ENCODE measurements around the gene ARL15.
A peak's percentile ranks its signal among the peaks of the same experiment; 100 is the strongest.

Gene ARL15

DNA sequence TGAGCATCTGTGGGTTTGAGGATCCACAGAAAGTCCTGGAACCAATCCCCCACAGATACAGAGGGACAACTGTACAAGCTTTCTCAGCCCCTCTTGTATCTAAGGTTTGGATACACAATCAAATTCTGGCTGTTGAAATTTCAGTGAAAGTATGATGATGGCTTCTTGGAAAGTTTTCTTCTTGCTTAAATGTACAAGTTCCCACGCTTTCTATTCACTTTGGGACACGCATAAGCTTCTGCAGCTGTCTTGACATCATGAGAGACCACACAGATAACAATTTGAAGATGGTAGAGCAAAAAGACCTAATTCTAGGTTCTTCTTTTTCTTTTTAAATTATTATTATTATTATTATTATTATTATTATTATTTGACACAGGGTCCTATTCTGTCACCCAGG is 31.6 kb upstream of the ARL15 start:
- no peak for DNase-seq (ENCODE audit: low read depth)
- TF ChIP-seq, protein P1, sequence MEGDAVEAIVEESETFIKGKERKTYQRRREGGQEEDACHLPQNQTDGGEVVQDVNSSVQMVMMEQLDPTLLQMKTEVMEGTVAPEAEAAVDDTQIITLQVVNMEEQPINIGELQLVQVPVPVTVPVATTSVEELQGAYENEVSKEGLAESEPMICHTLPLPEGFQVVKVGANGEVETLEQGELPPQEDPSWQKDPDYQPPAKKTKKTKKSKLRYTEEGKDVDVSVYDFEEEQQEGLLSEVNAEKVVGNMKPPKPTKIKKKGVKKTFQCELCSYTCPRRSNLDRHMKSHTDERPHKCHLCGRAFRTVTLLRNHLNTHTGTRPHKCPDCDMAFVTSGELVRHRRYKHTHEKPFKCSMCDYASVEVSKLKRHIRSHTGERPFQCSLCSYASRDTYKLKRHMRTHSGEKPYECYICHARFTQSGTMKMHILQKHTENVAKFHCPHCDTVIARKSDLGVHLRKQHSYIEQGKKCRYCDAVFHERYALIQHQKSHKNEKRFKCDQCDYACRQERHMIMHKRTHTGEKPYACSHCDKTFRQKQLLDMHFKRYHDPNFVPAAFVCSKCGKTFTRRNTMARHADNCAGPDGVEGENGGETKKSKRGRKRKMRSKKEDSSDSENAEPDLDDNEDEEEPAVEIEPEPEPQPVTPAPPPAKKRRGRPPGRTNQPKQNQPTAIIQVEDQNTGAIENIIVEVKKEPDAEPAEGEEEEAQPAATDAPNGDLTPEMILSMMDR (conservative IDR thresholded peaks at IDR 0.05; ENCODE audit: control insufficient read depth, insufficient read depth, low read depth, low read length): no peak
- H3K4me3 ChIP-seq (ENCODE audit: control insufficient read depth, low read depth, low read length): no peak overlapping the region

DNA sequence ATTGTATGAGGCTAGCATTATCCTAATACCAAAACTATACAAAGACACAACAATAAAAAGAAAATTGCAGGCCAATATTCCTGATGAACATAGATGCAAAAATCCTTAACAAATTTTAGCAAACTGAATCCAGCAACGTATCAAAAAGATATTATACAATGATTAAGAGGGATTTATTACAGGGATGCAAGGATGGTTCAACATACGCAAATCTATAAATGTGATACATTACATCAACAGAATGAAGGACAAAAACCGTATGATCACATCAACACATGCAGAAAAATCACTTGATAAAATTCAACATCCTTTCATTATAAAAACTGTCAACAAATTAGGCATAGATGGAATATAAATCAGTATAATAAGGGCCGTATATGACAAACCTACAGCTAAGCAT is 27.1 kb upstream of the ARL15 start:
- no peak overlapping the region for H3K4me3 ChIP-seq (ENCODE audit: control insufficient read depth, low read depth, low read length)
- DNase-seq (ENCODE audit: low read depth): no peak
- TF ChIP-seq, protein P1 (conservative IDR thresholded peaks at IDR 0.05; ENCODE audit: control insufficient read depth, insufficient read depth, low read depth, low read length): no peak

DNA sequence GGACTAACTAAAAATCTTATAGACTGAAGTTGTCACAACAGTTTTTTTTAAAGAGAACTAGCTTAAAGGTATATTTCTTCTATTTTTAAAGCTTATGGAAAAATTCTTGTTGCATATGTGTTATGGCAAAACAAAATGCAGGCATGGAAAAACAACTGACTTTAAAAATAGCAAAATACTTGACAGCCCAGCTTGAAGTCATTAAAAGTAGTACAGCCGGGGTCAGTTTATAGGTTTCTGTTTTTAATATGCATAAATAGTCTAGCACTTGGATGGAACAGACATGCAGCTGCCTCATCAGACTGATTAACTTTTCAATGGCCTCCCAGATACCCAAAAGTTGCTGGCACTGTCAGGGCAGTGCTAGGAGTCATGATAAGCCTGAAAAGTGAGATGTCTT is 22.3 kb upstream of the ARL15 start:
- DNase-seq (ENCODE audit: low read depth): no peak
- H3K4me3 ChIP-seq (ENCODE audit: control insufficient read depth, low read depth, low read length): no peak overlapping the region
- TF ChIP-seq, protein P1 (conservative IDR thresholded peaks at IDR 0.05; ENCODE audit: control insufficient read depth, insufficient read depth, low read depth, low read length): no peak

DNA sequence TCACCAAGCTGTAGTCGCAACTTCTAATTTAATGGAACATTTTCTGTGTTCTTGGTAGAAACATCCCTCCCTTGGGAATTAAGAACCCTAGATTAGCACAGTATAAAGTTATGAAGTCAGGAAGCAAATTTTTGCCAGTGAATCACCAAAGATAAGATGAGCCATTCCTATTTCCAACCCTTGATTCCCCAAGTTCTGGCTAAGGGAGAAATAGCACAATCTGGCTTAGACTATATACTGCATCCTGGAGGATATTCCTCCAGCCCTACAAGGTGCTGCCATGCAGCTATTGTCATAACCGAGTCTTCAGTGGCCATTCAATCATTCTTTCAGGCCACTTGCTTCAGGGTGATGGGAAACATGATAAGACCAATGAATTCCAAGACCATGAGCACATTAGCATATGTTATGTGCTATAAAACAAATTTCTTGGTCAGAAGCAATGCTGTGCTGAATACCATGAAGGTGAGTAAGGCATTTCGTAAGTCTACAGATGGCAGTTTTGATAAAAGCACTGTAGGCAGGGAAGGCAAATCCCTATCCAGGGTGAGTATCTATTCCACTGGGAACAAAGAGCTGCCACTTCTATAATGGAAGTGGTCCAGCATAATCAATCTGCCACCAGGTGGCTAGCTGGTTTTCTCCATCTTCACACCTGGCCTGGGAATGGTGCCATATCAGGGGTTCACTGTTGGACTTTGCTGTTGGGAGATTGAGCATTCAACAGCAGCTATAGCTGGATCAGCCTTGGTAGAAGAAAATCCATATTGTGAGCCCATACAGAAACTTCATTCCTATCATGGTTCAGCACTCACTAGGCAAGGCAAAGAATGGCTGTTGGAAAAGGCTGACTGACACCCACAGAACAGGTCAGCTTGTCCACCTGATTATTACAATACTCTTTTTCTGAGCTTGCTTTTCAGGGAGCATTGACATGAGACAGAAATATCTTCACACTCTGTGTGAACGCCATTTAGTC is 19.6 kb upstream of the ARL15 start:
- H3K4me3 ChIP-seq (ENCODE audit: control insufficient read depth, low read depth, low read length): no peak overlapping the region
- TF ChIP-seq, protein P1 (conservative IDR thresholded peaks at IDR 0.05; ENCODE audit: control insufficient read depth, insufficient read depth, low read depth, low read length): no peak
- peak; percentile 92 for DNase-seq (ENCODE audit: low read depth)

DNA sequence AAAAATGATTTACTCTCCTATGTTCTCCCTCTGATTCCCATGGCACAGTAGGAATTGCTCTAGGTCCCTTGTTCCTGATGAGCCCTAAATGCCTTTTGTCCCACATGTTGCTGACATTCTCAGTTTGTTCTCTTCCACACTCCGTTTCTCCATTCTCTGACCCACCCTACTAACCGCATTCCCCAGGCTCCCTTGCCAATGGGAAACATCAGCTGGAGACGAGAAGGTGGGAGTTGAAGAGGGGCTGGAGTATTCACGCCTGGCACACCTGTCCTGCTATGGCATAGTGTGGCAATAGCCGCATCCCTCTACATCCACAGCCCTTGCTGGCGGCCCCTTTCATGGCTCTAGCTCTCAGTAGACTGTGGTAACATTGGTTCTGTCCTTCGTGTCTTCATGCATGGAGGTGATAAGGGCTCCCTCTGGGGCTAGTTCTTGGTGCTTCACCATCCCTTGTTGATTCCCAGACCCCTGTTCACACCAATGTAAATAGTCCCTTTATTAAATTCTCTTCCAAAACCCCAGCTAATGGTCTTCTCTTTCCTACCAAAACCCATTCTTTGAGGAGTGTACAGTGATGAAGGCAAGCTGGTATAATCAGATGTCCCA is 16.4 kb upstream of the ARL15 start:
- DNase-seq (ENCODE audit: low read depth): no peak
- TF ChIP-seq, protein P1 (conservative IDR thresholded peaks at IDR 0.05; ENCODE audit: control insufficient read depth, insufficient read depth, low read depth, low read length): no peak
- H3K4me3 ChIP-seq (ENCODE audit: control insufficient read depth, low read depth, low read length): no peak overlapping the region

DNA sequence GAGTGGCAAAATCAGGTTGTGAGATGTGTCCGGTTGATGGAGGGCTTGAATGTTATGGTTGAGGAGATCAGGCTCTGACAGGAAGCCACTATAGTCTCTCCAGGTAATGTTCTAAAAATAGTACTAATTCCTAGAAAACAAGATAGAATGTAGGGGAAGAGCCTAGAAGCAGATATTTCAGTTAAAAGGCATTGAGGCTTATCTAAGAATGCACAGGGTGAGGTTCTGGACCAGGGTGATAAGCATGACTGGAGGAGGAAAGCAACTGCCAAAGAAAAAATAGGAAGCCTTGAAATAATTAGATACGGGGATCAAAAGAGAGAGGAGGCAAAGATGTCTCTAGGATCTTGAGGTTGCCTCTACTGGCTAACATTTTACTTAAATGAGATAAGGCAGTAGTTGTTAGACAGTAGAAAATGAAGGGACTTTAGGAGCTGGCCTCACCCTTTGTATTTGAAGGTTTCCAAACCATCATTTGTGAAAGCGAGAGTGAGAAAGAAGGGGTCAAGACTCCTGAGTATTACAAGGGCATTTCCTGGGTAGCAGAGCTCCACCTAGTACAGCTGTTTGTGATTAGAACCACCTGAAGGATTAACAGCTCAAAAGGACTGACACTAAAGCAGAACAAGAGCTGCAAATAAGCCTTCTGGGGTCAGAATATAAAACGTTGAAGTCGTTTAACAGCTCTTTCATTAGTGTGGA is 15.4 kb upstream of the ARL15 start:
- no peak for DNase-seq (ENCODE audit: low read depth)
- H3K4me3 ChIP-seq (ENCODE audit: control insufficient read depth, low read depth, low read length): no peak overlapping the region
- TF ChIP-seq, protein P1 (conservative IDR thresholded peaks at IDR 0.05; ENCODE audit: control insufficient read depth, insufficient read depth, low read depth, low read length): no peak

All from fibroblast of mammary gland (primary cell).